Activated CD8-positive, alpha-beta memory T cell treated with anti-CD3 and anti-CD28 coated beads, Interleukin-2, amount 10 ng/mL, durations not matched to agents 7 days and 5 days (primary cell): Measurements from ENCODE around the gene KIF2A. TPM values are rescaled to one million over a fixed set of nuclear protein-coding genes. Genes with fewer than 3 reads are reported as not detected.

Source experiments
- ATAC-seq: fragments of 150-1000 bp; cut with Tn5 transposase; one replicate; pipeline ENCODE4 v1.10.0; 2021; ENCODE audit warnings: moderate library complexity
- CTCF ChIA-PET: fragments of 350-600 bp; sonication (Branson Sonifier 250); formaldehyde crosslinking; loops from one replicate; lab custom pipeline; 2021; ENCODE audit warnings: antibody characterized with exemption; lab: Charles Lee
- DNase-seq: peaks from one replicate; pipeline ENCODE4 v3.0.0-alpha.2; 2020
- H3K27ac Mint-ChIP-seq: one replicate; pipeline ENCODE4 v1.8.0; 2021; ENCODE audit warnings: mild to moderate bottlenecking, mixed read lengths
- H3K27me3 Mint-ChIP-seq: one replicate; pipeline ENCODE4 v1.8.0; 2021; ENCODE audit warnings: mixed read lengths
- H3K36me3 Mint-ChIP-seq: one replicate; pipeline ENCODE4 v1.8.0; 2021; ENCODE audit warnings: mild to moderate bottlenecking, mixed read lengths
- H3K4me1 Mint-ChIP-seq: one replicate; pipeline ENCODE4 v1.8.0; 2021; ENCODE audit warnings: mixed read lengths
- H3K4me3 Mint-ChIP-seq: one replicate; pipeline ENCODE4 v1.8.0; 2021; ENCODE audit warnings: mild to moderate bottlenecking, moderate library complexity, mixed read lengths
- H3K9me3 Mint-ChIP-seq: one replicate; pipeline ENCODE4 v1.8.0; 2022; ENCODE audit warnings: low read depth, mixed read lengths
- total RNA-seq, 2 experiments: library from RNA; stranded (reverse); gene quantifications; one replicate each; pipeline ENCODE4 v1.2.3, GENCODE V29; 2021

The KIF2A gene
- total RNA-seq, 2 experiments from 2014 or later, result 194 to 225 TPM

GRCh38 chr5:62424763-62425162 lies 118.8 kb downstream of the KIF2A start:
- Mint-ChIP-seq H3K4me1 (peaks cover 2% of the 10 kb centered on the region), H3K9me3 (no peaks in the 10 kb centered on the region), H3K27me3 (no peaks in the 10 kb centered on the region), H3K4me3 (no peak overlapping the region), H3K36me3 (peaks cover 7% of the 10 kb centered on the region), H3K27ac (no peak overlapping the region)
- ATAC-seq, result no peak
- CTCF ChIA-PET, result no interaction called here
- DNase-seq, result no peak

GRCh38 chr5:62431735-62432620 lies 126.0 kb downstream of the KIF2A start:
- DNase-seq (no peak), ATAC-seq (no peak)
- Mint-ChIP-seq H3K36me3 (no peaks in the 10 kb centered on the region), H3K4me1 (peaks cover 10% of the 10 kb centered on the region), H3K27ac (no peak overlapping the region), H3K4me3 (no peak overlapping the region), H3K9me3 (no peaks in the 10 kb centered on the region), H3K27me3 (no peaks in the 10 kb centered on the region)
- CTCF ChIA-PET, result interaction anchor here (1.3 to 3.0 kb wide), 2 partner anchors 11 to 28 kb away, joined by 3 to 11 read pairs; no protein-coding TSS in a partner anchor

- H3K4me1 Mint-ChIP-seq, result peaks cover 10% of the 10 kb centered on the region
- H3K27ac Mint-ChIP-seq, result no peak overlapping the region
- no peaks in the 10 kb centered on the region for H3K27me3 Mint-ChIP-seq
- DNase-seq (no peak), ATAC-seq (no peak)
- CTCF ChIA-PET, result interaction anchor here (1.3 to 3.0 kb wide), 2 partner anchors 11 to 27 kb away, joined by 3 to 11 read pairs; no protein-coding TSS in a partner anchor
- H3K9me3 Mint-ChIP-seq, result no peaks in the 10 kb centered on the region
- no peaks in the 10 kb centered on the region for H3K36me3 Mint-ChIP-seq
- H3K4me3 Mint-ChIP-seq, result no peak overlapping the region
These were observed 126.6 kb downstream of the KIF2A start for GRCh38 chr5:62432621-62433064.

Other genes with a start within 250 kb of the KIF2A start
- 10 to 100 TPM; 31.7 to 36.0 TPM for gene DIMT1, start 97.7 kb downstream of the KIF2A start, total RNA-seq
- 10 to 100 TPM; 36.9 to 38.0 TPM for gene IPO11, start 106.6 kb downstream of the KIF2A start, total RNA-seq